Neural crest cell (in vitro differentiated cells): Measurements from ENCODE around the gene FCHO2. TPM values are rescaled to one million over a fixed set of nuclear protein-coding genes. Genes with fewer than 3 reads are reported as not detected.

Source experiments
- DNase-seq: peaks from one replicate; pipeline ENCODE4 v3.0.0; 2021; ENCODE audit warnings: low read depth, mixed read lengths, low spot score
- H3K27ac Mint-ChIP-seq: one replicate; pipeline ENCODE4 v1.8.0; 2021; ENCODE audit warnings: mild to moderate bottlenecking, mixed read lengths; ENCODE audit not compliant: unreplicated experiment
- H3K27me3 Mint-ChIP-seq: 2 replicates; pipeline ENCODE4 v1.8.0; 2021; ENCODE audit warnings: low read depth, mild to moderate bottlenecking, mixed read lengths
- H3K36me3 Mint-ChIP-seq: 2 replicates; pipeline ENCODE4 v1.8.0; 2021; ENCODE audit warnings: low read depth, mild to moderate bottlenecking, mixed read lengths
- H3K4me1 Mint-ChIP-seq: 2 replicates; pipeline ENCODE4 v1.8.0; 2021; ENCODE audit warnings: mixed read lengths
- H3K4me3 Mint-ChIP-seq: one replicate; pipeline ENCODE4 v1.8.0; 2021; ENCODE audit warnings: mild to moderate bottlenecking, mixed read lengths
- H3K9me3 Mint-ChIP-seq: 2 replicates; pipeline ENCODE4 v1.8.0; 2021; ENCODE audit warnings: mixed read lengths
- total RNA-seq: library from RNA; stranded (reverse); gene quantifications from 2 replicates; pipeline ENCODE4 v1.2.1, GENCODE V29; 2021
- TF ChIP-seq, protein P1 (sequence below): fragments of 200-600 bp; sonication (generic); conservative IDR thresholded peaks from 2 replicates; pipeline ENCODE4 v1.5.0; 2021; ENCODE audit warnings: antibody characterized with exemption, mild to moderate bottlenecking

The FCHO2 gene
- total RNA-seq, 1 donor from 2014 or later: 11.1 TPM

DNA sequence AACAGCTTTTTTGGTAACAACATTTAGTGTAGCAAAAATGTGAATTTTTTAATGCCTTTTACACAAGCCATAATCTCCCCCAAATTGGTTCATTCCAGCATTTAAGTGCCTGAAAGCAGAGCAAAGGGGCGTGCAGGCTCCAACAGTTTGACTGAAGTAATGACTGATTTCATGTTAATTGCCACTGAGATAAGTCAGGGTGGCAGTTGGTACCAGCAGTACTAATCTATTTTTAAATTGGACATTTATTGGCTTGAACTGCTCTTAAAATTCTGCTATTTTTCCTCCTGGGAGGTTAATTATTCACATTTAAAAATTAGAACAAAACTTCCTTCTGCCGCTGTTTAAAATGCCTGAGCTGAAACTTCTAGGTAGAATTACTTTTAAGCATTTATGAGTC lies 176.9 kb downstream of the FCHO2 start:
- no peaks in the 10 kb centered on the region for H3K4me1 Mint-ChIP-seq
- no peak overlapping the region for H3K4me3 Mint-ChIP-seq
- TF ChIP-seq, protein P1, sequence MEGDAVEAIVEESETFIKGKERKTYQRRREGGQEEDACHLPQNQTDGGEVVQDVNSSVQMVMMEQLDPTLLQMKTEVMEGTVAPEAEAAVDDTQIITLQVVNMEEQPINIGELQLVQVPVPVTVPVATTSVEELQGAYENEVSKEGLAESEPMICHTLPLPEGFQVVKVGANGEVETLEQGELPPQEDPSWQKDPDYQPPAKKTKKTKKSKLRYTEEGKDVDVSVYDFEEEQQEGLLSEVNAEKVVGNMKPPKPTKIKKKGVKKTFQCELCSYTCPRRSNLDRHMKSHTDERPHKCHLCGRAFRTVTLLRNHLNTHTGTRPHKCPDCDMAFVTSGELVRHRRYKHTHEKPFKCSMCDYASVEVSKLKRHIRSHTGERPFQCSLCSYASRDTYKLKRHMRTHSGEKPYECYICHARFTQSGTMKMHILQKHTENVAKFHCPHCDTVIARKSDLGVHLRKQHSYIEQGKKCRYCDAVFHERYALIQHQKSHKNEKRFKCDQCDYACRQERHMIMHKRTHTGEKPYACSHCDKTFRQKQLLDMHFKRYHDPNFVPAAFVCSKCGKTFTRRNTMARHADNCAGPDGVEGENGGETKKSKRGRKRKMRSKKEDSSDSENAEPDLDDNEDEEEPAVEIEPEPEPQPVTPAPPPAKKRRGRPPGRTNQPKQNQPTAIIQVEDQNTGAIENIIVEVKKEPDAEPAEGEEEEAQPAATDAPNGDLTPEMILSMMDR: no peak
- DNase-seq: no peak
- H3K27me3 Mint-ChIP-seq: peaks cover 20% of the 10 kb centered on the region
- no peak overlapping the region for H3K27ac Mint-ChIP-seq
- no peaks in the 10 kb centered on the region for H3K36me3 Mint-ChIP-seq
- H3K9me3 Mint-ChIP-seq: no peaks in the 10 kb centered on the region

- Mint-ChIP-seq H3K27me3 (peaks cover 14% of the 10 kb centered on the region), H3K4me3 (no peak overlapping the region), H3K4me1 (no peaks in the 10 kb centered on the region), H3K27ac (peak overlapping the region; percentile 60), H3K36me3 (no peaks in the 10 kb centered on the region), H3K9me3 (no peaks in the 10 kb centered on the region)
- no peak for DNase-seq
- TF ChIP-seq, protein P1: no peak
Measured at GRCh38 chr5:73135021-73135420, 179.2 kb downstream of the FCHO2 start.

DNA sequence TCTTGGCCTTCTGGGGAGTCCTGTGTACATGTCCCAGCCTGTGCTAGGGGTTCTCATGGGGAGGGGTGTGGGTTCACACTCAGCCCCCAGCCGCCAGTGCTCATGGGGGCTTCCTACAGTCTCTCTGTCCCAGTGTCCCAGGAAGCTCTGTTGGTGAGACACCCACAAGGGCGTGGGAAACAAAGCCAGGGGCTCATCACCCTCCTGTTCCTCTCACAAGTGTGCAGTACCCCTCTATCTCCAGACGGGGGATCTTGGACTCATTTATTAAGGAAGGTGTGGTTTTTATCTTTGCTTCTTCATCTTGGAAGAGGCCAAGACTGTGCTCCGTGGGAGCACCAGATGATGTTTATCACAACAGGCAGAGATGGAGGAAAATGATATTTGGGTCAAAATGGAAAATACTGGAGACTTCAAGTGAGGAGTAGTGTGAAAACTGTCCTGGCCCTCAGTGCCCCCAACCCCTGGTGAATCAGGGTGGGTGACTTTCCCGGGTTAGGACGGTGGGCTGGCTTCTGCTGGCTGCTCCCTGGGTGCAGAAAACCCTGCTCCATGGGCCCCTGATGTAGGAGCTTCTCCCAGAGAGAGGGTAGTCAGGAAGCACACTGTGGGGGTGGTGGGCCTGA lies 179.7 kb downstream of the FCHO2 start:
- H3K27ac Mint-ChIP-seq: no peak overlapping the region
- no peaks in the 10 kb centered on the region for H3K9me3 Mint-ChIP-seq
- H3K4me3 Mint-ChIP-seq: no peak overlapping the region
- H3K27me3 Mint-ChIP-seq: peaks cover 14% of the 10 kb centered on the region
- DNase-seq: no peak
- no peaks in the 10 kb centered on the region for H3K36me3 Mint-ChIP-seq
- H3K4me1 Mint-ChIP-seq: no peaks in the 10 kb centered on the region
- TF ChIP-seq, protein P1: peak; percentile 52

DNA sequence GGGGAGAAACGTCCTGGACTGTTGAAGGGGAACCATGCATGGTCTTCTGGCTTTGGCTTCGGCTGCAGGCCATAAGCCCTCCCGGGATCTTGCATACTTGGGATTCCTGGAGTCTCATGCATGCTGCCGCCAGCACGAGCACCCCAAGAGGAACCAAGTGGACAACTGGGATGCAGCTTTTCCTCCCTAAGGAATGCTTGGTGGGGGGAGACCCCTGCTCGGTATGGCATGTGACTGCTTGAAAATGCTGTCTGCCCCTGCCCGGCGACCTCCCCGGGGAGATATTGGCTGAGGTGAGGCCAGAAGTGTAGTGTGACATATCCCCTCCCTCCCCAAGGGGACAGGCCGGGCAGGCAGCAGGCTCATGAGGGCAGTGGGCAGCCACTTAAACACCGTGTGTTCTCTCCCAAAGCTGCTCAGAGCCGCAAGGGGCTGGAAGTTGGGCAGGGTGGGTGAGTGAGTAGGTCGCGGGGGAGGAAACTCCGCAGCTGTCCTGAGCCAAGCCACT lies 180.3 kb downstream of the FCHO2 start:
- H3K36me3 Mint-ChIP-seq: no peaks in the 10 kb centered on the region

GRCh38 chr5:73137563-73138530 lies 182.0 kb downstream of the FCHO2 start:
- no peaks in the 10 kb centered on the region for H3K9me3 Mint-ChIP-seq
- no peak for DNase-seq
- TF ChIP-seq, protein P1: no peak
- H3K27me3 Mint-ChIP-seq: peaks cover 6% of the 10 kb centered on the region
- no peak overlapping the region for H3K27ac Mint-ChIP-seq
- no peak overlapping the region for H3K4me3 Mint-ChIP-seq
- H3K4me1 Mint-ChIP-seq: no peaks in the 10 kb centered on the region
- no peaks in the 10 kb centered on the region for H3K36me3 Mint-ChIP-seq

More for the DNA sequence above, 180.3 kb downstream of the FCHO2 start:
- Mint-ChIP-seq H3K4me1 (no peaks in the 10 kb centered on the region), H3K27me3 (peaks cover 12% of the 10 kb centered on the region), H3K9me3 (no peaks in the 10 kb centered on the region), H3K4me3 (no peak overlapping the region), H3K27ac (no peak overlapping the region)
- DNase-seq: no peak
- TF ChIP-seq, protein P1: no peak
